ENCODE results near the gene FRMD6.

FRMD6 gene

DNA sequence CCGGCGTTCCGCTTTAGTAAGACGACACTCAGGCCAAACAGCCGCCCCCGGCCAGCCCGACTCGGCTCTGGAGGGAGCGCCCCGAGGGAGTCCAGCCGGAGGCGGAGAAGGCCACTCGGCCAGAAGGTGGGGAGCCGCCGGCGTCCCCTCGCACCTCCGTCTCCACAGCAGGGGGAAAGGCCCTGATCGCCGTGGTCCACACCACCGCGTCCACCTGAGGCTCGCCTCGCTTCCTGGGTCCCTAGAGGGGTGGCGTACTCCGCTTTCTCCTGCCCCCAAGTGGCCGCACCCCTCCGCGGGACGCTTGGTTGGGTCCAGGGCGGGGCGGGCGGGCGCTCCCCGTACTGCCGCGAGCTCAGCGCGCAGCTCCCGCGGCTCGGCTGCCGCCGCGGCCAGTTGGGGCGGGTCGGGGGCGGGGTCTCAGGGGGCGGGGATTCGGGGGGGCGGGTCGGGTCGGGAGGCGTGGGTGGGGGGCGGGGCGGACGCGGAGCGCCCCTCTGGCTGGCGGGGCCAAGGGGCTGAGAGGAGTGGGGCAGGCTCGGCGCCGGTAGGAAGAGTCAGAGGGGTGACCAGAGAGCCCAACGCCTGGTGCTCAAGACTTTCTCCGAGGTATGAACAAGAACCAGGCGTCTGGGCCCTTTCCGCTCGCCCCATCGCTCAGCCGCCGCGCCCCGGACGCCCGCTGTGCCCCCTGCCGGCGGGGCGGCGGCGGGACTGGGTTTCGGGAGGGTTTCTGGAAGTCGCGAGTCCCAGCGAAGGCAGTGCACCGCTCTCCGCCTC is at the start of gene FRMD6:
TSS of gene FRMD6 (plus strand) at position 523 of the 780 bp plus-strand sequence. CDS start 37,927 bp downstream, outside the sequence.
- DNase-seq (ENCODE audit: low read depth) = peak; percentile 60

DNA sequence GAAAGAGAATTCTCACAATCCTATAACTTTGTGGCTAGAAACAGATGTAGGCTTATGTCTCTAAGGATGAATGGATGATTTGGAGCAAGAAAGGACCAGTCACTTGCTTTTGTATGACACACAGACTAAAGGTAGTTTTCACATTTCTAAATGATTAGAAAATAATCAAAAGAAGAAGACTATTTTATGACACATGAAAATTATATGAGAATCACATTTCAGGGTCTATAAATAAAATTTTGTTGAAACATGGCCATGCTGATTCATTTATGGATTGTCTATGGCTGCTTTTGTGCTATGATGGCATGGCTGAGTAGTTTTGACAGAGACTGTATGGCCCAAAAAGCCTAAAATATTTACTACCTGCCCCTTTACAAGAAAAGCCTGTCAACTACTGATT is 49.4 kb upstream of the FRMD6 start:
- DNase-seq (ENCODE audit: low read depth) = no peak

DNA sequence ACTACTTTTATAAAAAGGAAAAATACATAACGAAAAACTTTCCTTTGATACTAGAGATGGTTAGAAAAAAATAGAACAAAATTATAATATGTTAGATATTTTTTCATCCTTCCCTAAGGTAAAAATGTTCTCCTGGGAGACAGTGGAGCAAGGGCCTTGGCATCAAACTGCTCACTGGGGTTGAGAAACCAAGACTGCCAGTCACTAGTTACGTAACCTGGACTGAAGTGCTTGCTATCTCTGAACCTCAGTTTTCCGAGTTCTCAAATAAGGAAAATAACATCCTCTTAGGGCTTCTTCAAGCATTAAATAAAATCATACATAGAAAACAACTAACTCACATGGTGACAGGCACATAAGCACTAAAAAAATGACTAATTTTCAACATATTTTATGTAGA is 48.2 kb upstream of the FRMD6 start:
- no peak for DNase-seq (ENCODE audit: low read depth)

DNA sequence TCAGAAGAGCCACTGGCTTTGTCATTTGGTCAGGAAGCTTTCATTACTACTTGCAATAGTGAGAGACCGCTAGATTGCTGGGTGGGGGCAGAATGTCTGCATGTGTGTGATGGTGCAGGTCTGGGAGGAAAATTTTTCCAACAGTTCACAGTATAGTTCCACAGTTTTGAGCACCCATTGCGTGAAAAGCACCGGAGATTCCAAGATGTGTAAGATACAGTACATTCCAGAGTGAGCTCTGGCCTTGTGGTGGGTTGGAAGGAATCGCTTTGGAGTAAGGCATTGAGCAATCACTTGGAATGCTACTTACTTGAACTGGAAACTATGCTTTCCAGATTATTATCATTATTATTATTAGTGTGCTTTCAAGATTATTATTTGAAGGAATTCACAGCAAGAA is 47.6 kb upstream of the FRMD6 start:
- DNase-seq (ENCODE audit: low read depth) = no peak

GRCh38 chr14:51605575-51605974 is 46.1 kb upstream of the FRMD6 start:
- no peak for DNase-seq (ENCODE audit: low read depth)

GRCh38 chr14:51607711-51608110 is 44.0 kb upstream of the FRMD6 start:
- DNase-seq (ENCODE audit: low read depth) = no peak

- no peak for DNase-seq (ENCODE audit: low read depth)
Observed at GRCh38 chr14:51609251-51609954, 42.3 kb upstream of the FRMD6 start.

DNA sequence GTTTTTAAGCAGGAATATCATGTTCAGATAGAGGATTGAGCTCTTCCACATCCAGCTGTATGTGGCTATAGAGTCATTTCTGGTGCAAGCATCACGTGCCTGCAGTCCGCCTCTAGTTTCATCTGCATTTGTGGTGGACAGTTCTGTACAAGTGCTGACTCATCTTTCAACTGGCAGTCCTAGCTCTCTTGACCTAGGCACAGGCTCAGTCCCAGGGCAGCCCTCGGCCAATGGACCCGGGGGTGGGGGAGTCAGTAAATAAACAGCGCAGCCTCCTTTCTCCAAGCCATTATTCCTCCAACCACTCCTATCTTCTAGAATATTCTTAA is 41.8 kb upstream of the FRMD6 start:
- DNase-seq (ENCODE audit: low read depth) = no peak

DNA sequence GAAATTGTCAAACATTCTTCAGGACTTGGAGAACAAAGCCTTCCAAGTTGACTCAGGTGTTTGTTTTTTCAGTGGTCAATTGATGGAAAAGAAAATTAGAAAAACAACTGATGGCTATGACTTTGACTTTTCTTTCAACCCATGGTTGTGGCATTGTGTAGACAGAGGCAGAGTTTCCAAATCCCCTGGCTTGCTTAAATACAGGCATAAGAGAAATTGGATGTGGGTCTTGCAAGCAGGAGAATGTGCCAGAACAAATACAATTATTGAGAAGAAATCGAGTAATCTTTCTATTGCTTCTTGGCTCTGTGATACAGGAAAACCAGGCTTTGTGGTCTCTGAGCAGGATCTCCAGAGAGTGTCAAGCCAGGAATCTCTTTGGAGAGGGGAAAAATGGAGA is 40.9 kb upstream of the FRMD6 start:
- no peak for DNase-seq (ENCODE audit: low read depth)

- DNase-seq (ENCODE audit: low read depth) = no peak
Observed at GRCh38 chr14:51612449-51612848, 39.3 kb upstream of the FRMD6 start.

GRCh38 chr14:51613416-51613815 is 38.3 kb upstream of the FRMD6 start:
- no peak for DNase-seq (ENCODE audit: low read depth)

DNA sequence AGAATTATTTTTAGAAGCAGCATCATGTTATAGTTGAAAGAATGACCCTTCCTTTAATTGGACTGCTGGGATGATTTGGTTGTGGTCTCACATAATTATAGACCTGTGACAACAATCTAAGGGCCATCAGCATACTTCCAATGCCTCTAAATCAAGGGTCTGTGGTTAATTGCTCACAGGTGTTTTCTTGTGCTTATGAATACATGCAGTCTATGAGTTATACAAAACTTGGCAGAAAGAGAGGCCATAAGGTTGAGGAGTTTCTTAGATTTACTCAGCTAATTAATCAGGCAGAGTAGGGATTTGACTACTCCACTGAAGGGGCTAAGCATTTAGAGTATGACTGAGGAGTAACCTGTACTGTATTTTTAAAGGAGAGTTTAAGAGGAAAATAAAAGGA is 37.0 kb upstream of the FRMD6 start:
- DNase-seq (ENCODE audit: low read depth) = no peak

- no peak for DNase-seq (ENCODE audit: low read depth)
Observed at GRCh38 chr14:51616256-51616655, 35.5 kb upstream of the FRMD6 start.

DNA sequence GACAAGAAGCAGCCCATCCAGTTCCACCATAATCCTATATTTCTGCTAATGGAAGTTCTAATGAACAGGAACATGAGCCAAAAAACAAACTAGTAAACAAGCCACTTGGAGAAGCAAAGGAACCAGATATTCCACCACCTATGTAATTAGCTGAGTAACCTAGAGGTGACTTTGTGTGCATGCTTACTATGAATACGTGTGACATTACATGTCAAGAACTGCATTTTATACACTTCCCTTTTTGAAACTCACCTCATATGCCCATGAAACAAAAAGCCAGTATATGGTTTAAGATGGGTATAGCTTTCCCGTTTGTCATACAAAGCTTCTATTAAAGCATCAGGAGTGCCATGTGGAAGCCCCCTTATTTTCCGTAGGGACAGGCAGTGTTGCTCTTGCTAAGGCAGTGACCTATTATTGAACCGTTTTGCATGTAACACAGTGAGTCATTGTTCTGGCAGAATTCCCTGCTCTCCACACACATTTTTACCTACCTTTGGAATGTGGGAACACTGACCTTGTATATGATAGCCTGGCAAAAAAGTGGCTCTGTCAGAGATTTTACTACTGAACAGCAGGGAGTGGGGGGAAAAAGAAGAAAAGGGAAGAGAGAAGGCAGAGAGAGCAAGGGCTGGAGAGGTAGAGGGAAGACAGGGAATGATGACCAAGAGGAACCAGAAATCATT is 34.8 kb upstream of the FRMD6 start:
- peak; percentile 94 for DNase-seq (ENCODE audit: low read depth)

DNA sequence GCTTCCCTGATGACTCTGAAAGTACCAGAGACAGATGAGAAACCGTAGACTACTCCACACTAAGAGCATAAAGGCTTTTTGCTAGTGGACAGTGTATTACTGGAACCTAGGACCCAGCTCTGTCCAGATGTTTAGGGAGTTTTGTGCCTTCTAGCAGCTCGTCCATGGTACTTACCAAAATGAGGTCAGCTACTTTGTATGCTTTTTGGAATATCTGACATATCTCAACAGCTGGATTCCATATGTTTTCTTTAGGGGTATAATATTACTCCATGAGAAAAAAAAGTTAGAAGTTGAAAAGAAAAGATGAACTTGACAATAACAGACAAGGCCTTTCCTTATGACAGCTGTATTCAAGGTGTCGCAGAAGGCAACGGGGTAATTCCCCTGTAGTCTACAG is 32.1 kb upstream of the FRMD6 start:
- DNase-seq (ENCODE audit: low read depth) = no peak

DNA sequence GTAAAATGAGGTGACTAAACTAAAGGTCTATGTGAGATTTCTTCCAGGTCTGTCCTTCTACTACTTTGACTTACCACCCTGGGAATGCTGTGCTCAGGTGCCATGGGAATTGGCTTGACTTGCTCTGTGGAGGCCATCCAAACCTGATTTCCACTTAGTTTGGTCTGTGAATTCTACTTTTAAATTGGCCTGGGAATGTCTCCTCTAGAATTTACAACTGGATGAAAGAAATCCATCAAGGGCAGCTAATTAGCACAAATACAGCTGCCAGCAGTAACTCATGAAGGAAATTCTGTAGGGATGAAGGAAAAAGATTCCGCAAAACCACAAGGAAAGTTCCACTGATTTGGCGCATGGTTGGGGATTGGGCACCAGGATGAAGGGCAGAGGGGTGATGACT is 31.7 kb upstream of the FRMD6 start:
- no peak for DNase-seq (ENCODE audit: low read depth)

DNA sequence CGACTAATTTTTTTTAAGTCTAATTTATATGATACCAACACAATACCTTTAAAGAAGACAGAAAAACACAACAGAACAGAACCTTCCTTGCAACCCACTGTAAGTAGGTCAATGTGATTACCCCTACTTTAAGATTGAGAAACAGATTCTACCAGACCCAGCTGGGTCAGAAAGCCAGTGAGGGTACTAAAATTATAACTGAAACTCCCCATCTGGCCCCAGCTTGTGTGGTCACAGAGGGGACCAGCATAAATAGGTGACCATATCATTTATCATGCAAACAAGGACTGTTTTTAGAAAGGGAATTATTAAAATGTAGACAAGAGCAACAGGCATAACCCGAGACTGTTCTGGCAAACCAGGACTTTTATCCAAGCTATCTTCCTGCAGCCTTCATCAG is 30.1 kb upstream of the FRMD6 start:
- no peak for DNase-seq (ENCODE audit: low read depth)

DNA sequence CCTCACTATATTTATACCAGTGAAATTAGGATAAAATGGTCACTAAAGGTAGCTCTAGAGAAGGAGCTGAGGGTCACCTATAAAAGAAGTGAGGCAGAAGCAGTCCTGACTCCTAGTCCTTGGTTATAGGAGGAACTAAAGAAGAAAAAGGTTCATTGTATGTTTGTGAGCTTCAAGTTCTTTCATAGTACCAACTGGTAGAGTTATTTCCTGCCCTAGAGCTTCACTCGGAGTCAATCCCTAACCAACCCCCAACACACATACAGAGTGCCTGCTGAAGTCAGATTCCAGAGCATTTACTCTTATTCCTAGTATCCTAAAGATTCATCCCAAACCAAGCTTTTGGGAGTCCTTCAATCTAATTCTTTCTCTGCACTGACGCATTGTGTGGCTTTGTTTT is 29.3 kb upstream of the FRMD6 start:
- no peak for DNase-seq (ENCODE audit: low read depth)

DNA sequence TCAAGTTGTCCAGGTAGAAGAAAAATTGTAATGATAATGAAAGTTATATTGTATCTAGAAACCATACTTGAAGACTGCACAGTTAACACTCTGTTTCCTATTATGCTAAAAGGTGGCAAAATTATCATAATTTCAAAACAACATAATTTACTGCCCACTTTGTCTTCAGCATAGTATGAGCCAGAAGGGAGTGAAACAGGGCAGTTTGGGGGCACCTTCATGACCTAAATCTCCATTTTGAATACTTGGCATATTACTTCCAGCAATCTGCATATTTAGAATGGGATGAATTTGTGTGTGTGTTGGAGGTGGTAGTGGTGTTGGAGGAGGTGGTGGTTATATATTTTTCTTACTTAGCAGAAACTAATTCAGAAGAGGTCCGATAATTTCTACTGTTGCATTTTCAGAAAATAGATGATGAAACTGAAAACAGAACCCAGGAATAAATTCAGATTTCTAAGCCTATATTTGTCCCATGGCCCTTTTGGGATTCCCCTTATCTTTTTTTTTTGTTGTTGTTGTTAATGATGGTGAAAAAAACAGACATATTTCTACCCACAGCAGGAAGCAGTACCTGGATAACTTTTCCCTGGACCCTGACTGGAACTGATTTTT is 26.6 kb upstream of the FRMD6 start:
- DNase-seq (ENCODE audit: low read depth) = no peak

DNA sequence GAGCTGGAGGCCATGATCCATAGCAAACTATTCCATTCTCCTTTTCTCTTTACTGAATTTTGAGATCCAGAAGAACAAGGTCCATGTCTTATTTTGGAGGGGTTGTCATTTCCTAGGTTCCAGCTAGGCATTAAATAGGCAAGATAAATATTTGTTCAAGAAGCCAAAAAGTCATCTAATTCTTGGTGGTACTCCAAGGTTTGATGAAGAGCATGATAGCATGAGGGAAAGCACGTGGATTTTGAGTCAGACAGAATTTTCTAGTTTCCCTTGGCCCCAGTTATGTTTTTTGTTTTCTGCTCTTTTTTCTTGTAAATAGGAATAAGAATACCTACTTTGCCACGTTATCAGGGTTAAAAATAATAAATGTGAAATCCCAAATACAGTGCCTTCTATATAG is 25.5 kb upstream of the FRMD6 start:
- no peak for DNase-seq (ENCODE audit: low read depth)

DNA sequence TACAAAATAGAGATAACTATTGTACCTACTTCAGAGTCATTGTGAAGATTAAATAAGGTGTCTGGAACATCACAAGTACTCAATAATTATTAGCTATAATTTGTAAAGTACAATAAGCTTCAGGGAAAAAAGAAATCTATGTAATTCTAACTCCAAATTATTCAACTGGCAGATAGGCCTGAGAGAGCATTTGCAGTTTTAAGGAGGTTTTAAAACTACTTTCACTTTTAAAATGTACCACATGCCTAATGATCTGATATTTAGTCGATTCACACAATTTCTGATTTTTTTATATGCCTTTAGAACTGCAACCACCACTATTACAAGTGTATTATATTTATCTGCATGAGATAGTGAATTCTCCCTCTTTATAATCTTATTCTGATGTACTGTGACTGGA is 24.9 kb upstream of the FRMD6 start:
- no peak for DNase-seq (ENCODE audit: low read depth)

- no peak for DNase-seq (ENCODE audit: low read depth)
Observed at GRCh38 chr14:51627313-51627712, 24.4 kb upstream of the FRMD6 start.

- DNase-seq (ENCODE audit: low read depth) = no peak
Observed at GRCh38 chr14:51628238-51628637, 23.5 kb upstream of the FRMD6 start.
